ENCODE data around the gene CTPS1.

GRCh38 chr1:40945491-40945973, 34.0 kb upstream of the CTPS1 start:
- TF ChIP-seq GATA3 (IDR thresholded peaks at IDR 0.05; ENCODE audit: low read depth, low read length) (no peak), GATA2 (IDR thresholded peaks at IDR 0.05; ENCODE audit: low read depth, low read length) (no peak)
